LHCN-M2 (cell line): ENCODE results near the gene ZSCAN29. TPM values are rescaled to one million over a fixed set of nuclear protein-coding genes. Genes with fewer than 3 reads are reported as not detected.
"Not testable (repeated sequence)": the region's sequence is repeated elsewhere in the genome, so short reads cannot be mapped to it uniquely, and the experiment has no call there.

ENCODE experiments used
- DNase-seq: peaks from one replicate; pipeline ENCODE4 v3.0.0-alpha.2; 2012; ENCODE audit warnings: low read depth
- polyA plus RNA-seq: library from polyadenylated mRNA; unstranded; fragments of >200 nt; gene quantifications from one replicate; pipeline ENCODE4 v1.2.1, GENCODE V29; 2012; ENCODE audit warnings: missing spikeins
- total RNA-seq: library from RNA; depleted of rRNA; stranded (reverse); fragments of >200 nt; gene quantifications from 2 replicates; pipeline ENCODE4 v1.2.3, GENCODE V29; 2014; rRNA removed

The ZSCAN29 gene
- 20.8 and 24.2 TPM in 2 replicates for total RNA-seq
- 6.8 TPM for polyA plus RNA-seq

GRCh38 chr15:43370975-43371974 is at the start of gene ZSCAN29, which contains the start of gene TUBGCP4:
TSS of gene ZSCAN29 (minus strand) at chr15:43371043. CDS start at chr15:43369913, 1,130 bp downstream.
TSS of gene TUBGCP4 (plus strand) at chr15:43371101. CDS start at chr15:43371355, 254 bp downstream.
- peak; percentile 75 for DNase-seq

- DNase-seq, result no peak
Observed at GRCh38 chr15:43420435-43420834, 49.6 kb upstream of the ZSCAN29 start.

- no peak for DNase-seq
Observed at GRCh38 chr15:43414196-43414595, 43.4 kb upstream of the ZSCAN29 start.

GRCh38 chr15:43412096-43412495 is 41.3 kb upstream of the ZSCAN29 start:
- DNase-seq, result no peak

GRCh38 chr15:43410572-43411214 is 39.9 kb upstream of the ZSCAN29 start:
- peak; percentile 11 for DNase-seq

GRCh38 chr15:43408789-43409188 is 37.9 kb upstream of the ZSCAN29 start:
- no peak for DNase-seq

- no peak for DNase-seq
Observed at GRCh38 chr15:43406808-43407207, 36.0 kb upstream of the ZSCAN29 start.

- no peak for DNase-seq
Observed at GRCh38 chr15:43406189-43406588, 35.3 kb upstream of the ZSCAN29 start.

GRCh38 chr15:43404130-43404529 is 33.3 kb upstream of the ZSCAN29 start:
- DNase-seq, result no peak

- no peak for DNase-seq
Observed at GRCh38 chr15:43403616-43404015, 32.8 kb upstream of the ZSCAN29 start.

- DNase-seq, result no peak
Observed at GRCh38 chr15:43402255-43402654, 31.4 kb upstream of the ZSCAN29 start.

GRCh38 chr15:43393592-43393991 is 22.7 kb upstream of the ZSCAN29 start:
- DNase-seq, result not testable (repeated sequence)

- peak; percentile 28 for DNase-seq
Observed at GRCh38 chr15:43390723-43391122, 19.9 kb upstream of the ZSCAN29 start.

GRCh38 chr15:43383070-43383469 is 12.2 kb upstream of the ZSCAN29 start:
- no peak for DNase-seq

- DNase-seq, result peak; percentile 30
Observed at GRCh38 chr15:43382310-43382709, 11.5 kb upstream of the ZSCAN29 start.

GRCh38 chr15:43378601-43379000 is 7.8 kb upstream of the ZSCAN29 start:
- DNase-seq, result no peak

- DNase-seq, result peak; percentile 27
Observed at GRCh38 chr15:43376017-43376705, 5.3 kb upstream of the ZSCAN29 start.

GRCh38 chr15:43370310-43370974 is 401 bp downstream of the ZSCAN29 start:
- no peak for DNase-seq

GRCh38 chr15:43361313-43361903 is 9.4 kb downstream of the ZSCAN29 start:
- no peak for DNase-seq

GRCh38 chr15:43360821-43361220 is 10.0 kb downstream of the ZSCAN29 start:
- DNase-seq, result no peak
